GM19463 (cell line): Measurements from ENCODE around the gene GALT.

ENCODE experiments used
- ATAC-seq: cut with Tn5 transposase; IDR thresholded peaks from one replicate; pipeline ENCODE4 v1.9.1; 2021; ENCODE audit warnings: mild to moderate bottlenecking, moderate library complexity; ENCODE audit not compliant: unreplicated experiment

The GALT gene

GRCh38 chr9:34675048-34675714, 28.7 kb downstream of the GALT start:
- ATAC-seq, result no peak

- ATAC-seq, result no peak
Measured at GRCh38 chr9:34675869-34676268, 29.4 kb downstream of the GALT start.

GRCh38 chr9:34684145-34684544, 37.7 kb downstream of the GALT start:
- ATAC-seq, result no peak

GRCh38 chr9:34684816-34685215, 38.3 kb downstream of the GALT start:
- no peak for ATAC-seq

- no peak for ATAC-seq
Measured at GRCh38 chr9:34685591-34685990, 39.1 kb downstream of the GALT start.

- ATAC-seq, result no peak
Measured at GRCh38 chr9:34686231-34686630, 39.8 kb downstream of the GALT start.

- no peak for ATAC-seq
Measured at GRCh38 chr9:34686732-34687131, 40.3 kb downstream of the GALT start.

- ATAC-seq, result no peak
Measured at GRCh38 chr9:34687276-34688030, 41.0 kb downstream of the GALT start.

- ATAC-seq, result no peak
Measured at GRCh38 chr9:34688329-34689115, 42.0 kb downstream of the GALT start.

GRCh38 chr9:34689116-34689470, 42.6 kb downstream of the GALT start:
- no peak for ATAC-seq

- no peak for ATAC-seq
Measured at GRCh38 chr9:34689512-34689911, 43.0 kb downstream of the GALT start.

- no peak for ATAC-seq
Measured at GRCh38 chr9:34690983-34691935, 44.8 kb downstream of the GALT start, which contains the start of gene CCL19. Gene CCL19 (minus strand): TSS chr9:34691276. CDS start chr9:34691139, 137 bp downstream.

- no peak for ATAC-seq
Measured at GRCh38 chr9:34691936-34692315, 45.5 kb downstream of the GALT start.

- ATAC-seq, result no peak
Measured at GRCh38 chr9:34693560-34693959, 47.1 kb downstream of the GALT start.

- ATAC-seq, result no peak
Measured at GRCh38 chr9:34694811-34695210, 48.3 kb downstream of the GALT start.
